Panc1 (cell line): ENCODE results near the gene TULP1. TPM values are rescaled to one million over a fixed set of nuclear protein-coding genes. Genes with fewer than 3 reads are reported as not detected.
A peak's percentile ranks its signal among the peaks of the same experiment; 100 is the strongest.

Experiments used
- microRNA-seq: library from miRNA; unstranded; fragments of <30 nt; microRNA quantifications from one replicate; pipeline ENCODE4 v1.1.0, GENCODE V29; 2020; ENCODE audit not compliant: unreplicated experiment
- total RNA-seq: library from RNA; stranded (reverse); gene quantifications from one replicate; pipeline ENCODE4 v1.2.1, GENCODE V29; 2021; ENCODE audit not compliant: unreplicated experiment

TULP1 gene
- total RNA-seq, 1 experiment from 2014 or later, result not detected

Small RNA genes lying within 50 kb of the gene (microRNA-seq; reads per million reads assigned to microRNA genes)
- gene MIR7111, result 5.1 reads per million, percentile 14 among the genes with 10 or more reads in this experiment

Other genes starting within 250 kb of the TULP1 start
- gene DEF6, start 215.1 kb downstream of the TULP1 start, total RNA-seq, result 0.59 TPM
- 14.4 TPM for gene PPARD, start 170.3 kb downstream of the TULP1 start, total RNA-seq
- gene FANCE, start 60.6 kb downstream of the TULP1 start, total RNA-seq, result 4.3 TPM
- 732 TPM for gene RPL10A, start 44.5 kb downstream of the TULP1 start, total RNA-seq
- 10.7 TPM for gene TEAD3, start 15.8 kb downstream of the TULP1 start, total RNA-seq
- 25.2 TPM for gene FKBP5, start 176.0 kb upstream of the TULP1 start, total RNA-seq
- 1.4 TPM for gene ARMC12, start 224.1 kb upstream of the TULP1 start, total RNA-seq